ENCODE data around the gene COX20. TPM values are rescaled to one million over a fixed set of nuclear protein-coding genes. Genes with fewer than 3 reads are reported as not detected.

COX20 gene
- total RNA-seq, 4 donors from 2014 or later: 81.7 to 120 (median 96.0) TPM

- 73 to 95% methylated on average over 4 of the region's 4 CpGs for WGBS, 2 donors (ENCODE audit: low coverage in 1 of 2)
- H3K4me1 ChIP-seq: no peaks in the 10 kb centered on the region
- peaks cover 0 to 4% (median 0%) of the 10 kb centered on the region in 3 donors for H3K9me3 ChIP-seq
- no peak for ATAC-seq
- no peaks in the 10 kb centered on the region for H3K36me3 ChIP-seq
- H3K27me3 ChIP-seq: no peaks in the 10 kb centered on the region
- no peak overlapping the region for H3K4me3 ChIP-seq
- no peak for TF ChIP-seq EP300 (IDR thresholded peaks at IDR 0.05)
- TF ChIP-seq POLR2AphosphoS5 (IDR thresholded peaks at IDR 0.05): no peak
- H3K27ac ChIP-seq: no peak overlapping the region
These were observed 51.8 kb downstream of the COX20 start for GRCh38 chr1:244887281-244887680.

- no peak for ATAC-seq
- Histone ChIP-seq H3K9me3 (no peaks in the 10 kb centered on the region), H3K36me3 (no peaks in the 10 kb centered on the region), H3K27me3 (no peaks in the 10 kb centered on the region), H3K27ac (no peak overlapping the region), H3K4me1 (no peaks in the 10 kb centered on the region), H3K4me3 (no peak overlapping the region)
- TF ChIP-seq CTCF (IDR thresholded peaks at IDR 0.05) (no peak), POLR2A (IDR thresholded peaks at IDR 0.05) (no peak), POLR2AphosphoS5 (IDR thresholded peaks at IDR 0.05) (no peak), EP300 (IDR thresholded peaks at IDR 0.05) (no peak)
- WGBS, 2 donors (ENCODE audit: low coverage in 1 of 2): 83 to 85% methylated on average over 6 to 7 of the region's 7 CpGs
These were observed 58.4 kb downstream of the COX20 start for GRCh38 chr1:244893836-244894235.

Other genes with a start within 250 kb of the COX20 start
- 10 to 100 TPM; 38.5 to 56.3 (median 41.1) TPM for gene DESI2, start 182.5 kb upstream of the COX20 start, total RNA-seq
- 100 to 1,000 TPM; 284 to 367 (median 323) TPM for gene HNRNPU, start 28.9 kb downstream of the COX20 start, total RNA-seq

Data from gastroesophageal sphincter (tissue), 4 donors.